GM12801 (cell line): ENCODE measurements around the gene ENTPD6.

ENCODE experiments used
- TF ChIP-seq, protein P1 (sequence below): IDR thresholded peaks from one replicate; pipeline ENCODE4 v1.5.1; 2011; ENCODE audit warnings: control low read depth; ENCODE audit not compliant: insufficient read length; ENCODE audit errors: extremely low read depth

Gene ENTPD6

DNA sequence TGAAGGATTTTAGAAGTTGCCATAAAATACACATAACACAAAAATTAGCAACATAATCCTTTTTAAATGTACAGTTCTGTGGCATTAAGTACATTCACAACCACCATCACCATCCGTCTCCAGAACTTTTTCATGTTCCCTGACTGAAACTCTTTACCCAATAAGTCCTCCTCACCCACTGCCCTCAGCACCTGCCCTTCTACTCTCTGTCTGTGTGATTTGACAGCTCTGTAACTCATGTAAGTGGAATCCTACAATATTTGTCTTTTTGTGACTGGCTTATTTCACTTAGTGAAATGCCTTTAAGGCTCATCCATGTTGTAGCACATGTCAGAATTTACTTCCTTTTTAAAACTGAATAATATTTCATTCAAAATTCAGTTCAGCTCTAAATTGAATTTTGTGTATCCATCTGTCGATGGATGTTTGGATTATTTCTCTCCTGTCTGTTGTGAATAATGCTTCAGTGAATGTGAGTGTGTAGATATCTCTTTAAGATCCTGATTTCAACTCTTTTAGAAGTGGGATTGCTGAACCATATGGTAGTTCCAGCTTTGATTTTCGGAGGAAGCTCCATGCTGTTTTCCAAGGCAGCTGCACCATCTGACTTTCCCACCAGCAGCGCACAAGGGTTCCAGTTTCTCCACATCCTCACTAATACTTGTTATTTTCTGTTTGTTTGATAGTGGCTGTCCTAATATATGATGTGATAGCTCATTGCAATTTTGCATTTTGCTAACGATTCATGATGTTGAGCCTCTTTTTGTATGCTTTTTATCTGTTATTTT lies 4.2 kb downstream of the ENTPD6 start:
- TF ChIP-seq, protein P1, sequence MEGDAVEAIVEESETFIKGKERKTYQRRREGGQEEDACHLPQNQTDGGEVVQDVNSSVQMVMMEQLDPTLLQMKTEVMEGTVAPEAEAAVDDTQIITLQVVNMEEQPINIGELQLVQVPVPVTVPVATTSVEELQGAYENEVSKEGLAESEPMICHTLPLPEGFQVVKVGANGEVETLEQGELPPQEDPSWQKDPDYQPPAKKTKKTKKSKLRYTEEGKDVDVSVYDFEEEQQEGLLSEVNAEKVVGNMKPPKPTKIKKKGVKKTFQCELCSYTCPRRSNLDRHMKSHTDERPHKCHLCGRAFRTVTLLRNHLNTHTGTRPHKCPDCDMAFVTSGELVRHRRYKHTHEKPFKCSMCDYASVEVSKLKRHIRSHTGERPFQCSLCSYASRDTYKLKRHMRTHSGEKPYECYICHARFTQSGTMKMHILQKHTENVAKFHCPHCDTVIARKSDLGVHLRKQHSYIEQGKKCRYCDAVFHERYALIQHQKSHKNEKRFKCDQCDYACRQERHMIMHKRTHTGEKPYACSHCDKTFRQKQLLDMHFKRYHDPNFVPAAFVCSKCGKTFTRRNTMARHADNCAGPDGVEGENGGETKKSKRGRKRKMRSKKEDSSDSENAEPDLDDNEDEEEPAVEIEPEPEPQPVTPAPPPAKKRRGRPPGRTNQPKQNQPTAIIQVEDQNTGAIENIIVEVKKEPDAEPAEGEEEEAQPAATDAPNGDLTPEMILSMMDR, result no peak

DNA sequence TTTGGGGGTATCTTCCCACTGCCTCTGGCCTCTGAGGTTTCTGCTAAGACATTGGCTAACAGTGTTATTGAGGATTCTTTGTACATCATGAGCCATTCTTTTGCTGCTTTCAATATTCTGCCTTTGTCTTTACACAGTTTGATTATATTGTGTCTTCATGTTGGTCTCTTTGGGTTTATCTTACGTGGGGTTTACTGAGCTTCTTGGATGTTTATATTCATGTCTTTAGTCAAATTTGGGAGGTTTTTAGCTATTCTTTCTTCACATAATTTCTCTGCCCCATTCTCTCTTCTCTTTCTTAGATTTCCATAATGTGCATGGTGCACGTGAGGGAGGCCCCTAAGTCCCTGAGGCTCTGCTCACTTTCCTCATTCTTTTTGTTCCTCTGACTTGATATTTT lies 7.6 kb downstream of the ENTPD6 start:
- TF ChIP-seq, protein P1, result no peak

DNA sequence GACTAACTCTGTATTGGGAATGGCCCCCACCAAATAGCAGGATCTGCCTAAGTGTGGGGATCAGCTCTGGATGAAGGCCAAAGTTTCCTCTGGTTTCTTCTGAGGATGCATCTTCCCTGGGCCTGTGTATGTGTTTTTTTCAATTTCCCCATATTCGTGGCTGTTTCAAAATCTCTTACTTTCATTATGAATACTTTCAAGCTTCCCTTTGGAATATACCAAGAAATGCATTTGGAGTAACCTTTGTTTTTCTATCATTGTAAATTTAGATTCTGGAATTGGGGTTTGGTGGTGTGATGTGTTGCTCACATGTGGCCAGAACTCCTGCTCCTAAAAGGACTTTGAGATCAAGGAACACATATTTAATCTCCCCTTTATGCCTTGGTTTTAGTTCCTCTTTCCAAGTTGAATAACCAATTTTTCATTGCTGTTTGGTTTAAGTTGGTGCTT lies 8.4 kb downstream of the ENTPD6 start:
- TF ChIP-seq, protein P1, result no peak

DNA sequence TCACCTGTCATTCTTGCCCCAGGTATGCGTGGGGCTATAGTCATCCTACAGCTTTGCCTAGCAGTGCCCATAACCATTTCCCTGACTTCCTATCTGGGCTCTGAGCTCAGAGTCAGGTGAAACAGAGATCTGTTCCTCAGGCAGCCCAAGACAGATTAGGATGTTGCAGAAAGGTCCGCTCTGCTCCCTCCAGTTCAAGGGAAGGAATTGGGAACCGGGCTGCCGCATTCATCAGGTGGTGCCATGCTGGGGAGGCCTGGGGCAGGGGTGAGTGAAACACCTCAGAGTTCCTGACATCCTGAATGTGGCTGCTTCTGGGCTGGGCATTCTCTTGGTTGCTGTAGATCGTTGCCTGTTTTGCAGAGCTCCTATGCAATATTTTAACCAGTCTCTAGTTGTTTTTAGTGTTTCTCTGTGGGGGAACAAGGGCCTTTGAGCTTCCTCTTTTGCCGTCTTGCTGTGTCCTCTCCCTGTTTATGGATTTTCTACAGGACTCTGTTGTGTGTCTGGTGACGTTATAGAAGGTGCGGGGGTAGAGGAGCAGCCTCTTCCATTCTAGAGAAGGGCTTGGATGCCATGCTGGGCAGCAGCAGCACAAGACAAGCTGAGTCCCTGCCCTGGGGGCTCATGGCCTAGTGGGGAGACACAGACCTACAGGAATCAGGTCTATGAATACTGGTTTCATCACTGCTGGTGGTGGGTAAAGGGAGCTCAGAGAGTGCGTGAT lies 9.2 kb downstream of the ENTPD6 start:
- TF ChIP-seq, protein P1, result no peak

DNA sequence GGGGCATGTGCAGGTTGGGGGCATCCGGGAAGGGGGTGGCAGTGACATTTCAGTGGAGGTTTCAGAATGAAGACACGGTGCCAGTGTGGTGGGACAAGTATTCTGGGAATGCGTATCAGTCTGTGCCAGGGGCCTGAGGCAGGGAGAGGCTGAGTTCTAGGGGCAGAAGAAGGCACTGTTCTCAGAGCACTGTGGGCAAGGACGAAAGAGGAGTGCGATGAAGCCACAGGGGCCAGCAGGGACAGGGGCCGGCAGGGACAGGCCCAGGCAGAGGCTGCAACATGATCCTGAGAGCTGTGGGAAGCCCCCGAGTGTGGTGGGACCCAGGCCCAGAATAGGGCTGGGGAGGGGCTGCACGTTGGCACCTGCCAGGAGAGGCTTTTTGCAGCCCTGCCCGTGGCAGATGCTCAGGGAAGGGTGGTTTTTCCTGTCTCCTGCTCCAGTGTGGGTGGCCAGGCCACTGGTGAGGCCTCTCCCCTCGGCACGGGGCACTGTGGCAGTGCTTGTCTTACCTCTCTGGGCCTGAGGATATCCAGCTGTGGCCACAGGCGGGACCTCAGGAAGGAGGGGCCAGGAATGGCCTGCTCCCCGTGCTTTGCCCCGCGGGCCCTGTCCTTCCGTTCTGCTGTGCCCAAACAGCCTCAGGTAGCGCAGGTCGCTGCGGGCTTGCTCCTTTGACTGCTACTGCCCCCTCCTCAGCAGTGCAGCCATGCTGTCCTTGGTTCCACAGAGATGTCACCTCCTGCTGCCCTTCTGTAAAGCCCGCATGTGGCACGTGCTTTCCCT lies 10.0 kb downstream of the ENTPD6 start:
- TF ChIP-seq, protein P1, result no peak

DNA sequence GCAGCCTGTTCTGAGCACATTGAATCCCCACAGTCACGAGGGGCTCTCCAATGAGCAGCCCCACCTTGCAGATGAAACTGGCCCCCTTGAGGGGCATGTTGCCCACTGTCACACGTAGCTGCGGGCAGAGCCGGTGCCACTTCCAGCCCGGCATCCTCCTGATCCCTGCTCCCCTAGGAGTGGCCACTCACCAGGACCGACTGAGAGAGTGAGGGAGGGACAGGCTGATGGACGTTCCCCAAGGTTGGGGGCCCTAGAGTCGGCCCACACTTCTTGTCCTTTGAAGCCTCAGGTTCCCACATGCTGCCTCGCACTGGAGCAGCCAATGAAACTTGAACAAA lies 10.5 kb downstream of the ENTPD6 start:
- TF ChIP-seq, protein P1, result no peak

DNA sequence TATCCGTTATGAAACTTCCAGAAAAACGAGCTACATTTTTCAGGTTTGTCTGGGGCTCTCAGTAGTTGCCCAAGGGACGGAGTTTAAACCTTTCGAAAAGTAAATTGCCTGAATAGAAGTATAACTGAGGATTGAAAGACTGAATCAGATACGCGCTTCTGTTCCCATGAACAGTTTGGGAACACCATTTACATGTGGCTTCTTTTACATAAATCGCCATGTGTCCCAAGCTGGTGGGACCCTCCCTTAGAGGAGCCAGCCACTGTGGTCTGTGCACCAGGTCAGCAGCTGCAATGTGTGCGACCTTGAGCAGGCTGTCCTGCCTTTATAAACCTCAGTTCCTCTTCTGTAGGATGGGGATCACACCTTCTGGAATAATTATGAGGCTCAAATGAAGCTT lies 11.0 kb downstream of the ENTPD6 start:
- TF ChIP-seq, protein P1, result no peak
